GM19463 (cell line): ENCODE data around the gene OR4E1.
"Not testable (repeated sequence)": the region's sequence is repeated elsewhere in the genome, so short reads cannot be mapped to it uniquely, and the experiment has no call there.

ENCODE experiments used
- ATAC-seq: cut with Tn5 transposase; IDR thresholded peaks from one replicate; pipeline ENCODE4 v1.9.1; 2021; ENCODE audit warnings: mild to moderate bottlenecking, moderate library complexity; ENCODE audit not compliant: unreplicated experiment

The OR4E1 gene

GRCh38 chr14:21653331-21653885 lies 20.2 kb downstream of the OR4E1 start, which contains the start of gene OR4E2:
TSS of gene OR4E2 (plus strand) at chr14:21653835. CDS start at chr14:21665083, 11,248 bp downstream.
- ATAC-seq, result no peak

GRCh38 chr14:21652209-21652808 lies 21.3 kb downstream of the OR4E1 start:
- no peak for ATAC-seq

- no peak for ATAC-seq
Observed at GRCh38 chr14:21647380-21647779, 26.2 kb downstream of the OR4E1 start.

GRCh38 chr14:21643407-21643806 lies 30.2 kb downstream of the OR4E1 start:
- ATAC-seq, result no peak

GRCh38 chr14:21642683-21643082 lies 30.9 kb downstream of the OR4E1 start:
- ATAC-seq, result no peak

- no peak for ATAC-seq
Observed at GRCh38 chr14:21634840-21635239, 38.8 kb downstream of the OR4E1 start, which contains the start of gene OR10G2. TSS of gene OR10G2 (minus strand) at chr14:21634940. CDS start at chr14:21634842, 98 bp downstream.

- ATAC-seq, result no peak
Observed at GRCh38 chr14:21631084-21631483, 42.5 kb downstream of the OR4E1 start.

GRCh38 chr14:21630503-21630902 lies 43.1 kb downstream of the OR4E1 start:
- ATAC-seq, result not testable (repeated sequence)

- no peak for ATAC-seq
Observed at GRCh38 chr14:21626491-21627230, 47.0 kb downstream of the OR4E1 start.
